HL-60 (cell line): ENCODE data around the gene SPI1.

Source experiments
- GABPA ChIP-seq: IDR thresholded peaks from 2 replicates; pipeline ENCODE4 v1.6.1; 2012; ENCODE audit warnings: low read depth
- POLR2AphosphoS5 ChIP-seq: IDR thresholded peaks from 2 replicates; pipeline ENCODE4 v1.6.1; 2012; ENCODE audit warnings: low read depth
- SPI1 ChIP-seq: IDR thresholded peaks from 2 replicates; pipeline ENCODE4 v1.6.1; 2012; ENCODE audit warnings: low read depth, mild to moderate bottlenecking, borderline replicate concordance
- TF ChIP-seq, protein P1 (sequence below): IDR thresholded peaks from 2 replicates; pipeline ENCODE4 v1.6.1; 2012; ENCODE audit warnings: low read depth; ENCODE audit not compliant: insufficient replicate concordance
- TF ChIP-seq, protein P2 (sequence below): IDR thresholded peaks from one replicate; pipeline ENCODE4 v1.5.1; 2011; ENCODE audit warnings: low read length, control low read depth, inconsistent platforms; ENCODE audit not compliant: insufficient read depth

DNA sequence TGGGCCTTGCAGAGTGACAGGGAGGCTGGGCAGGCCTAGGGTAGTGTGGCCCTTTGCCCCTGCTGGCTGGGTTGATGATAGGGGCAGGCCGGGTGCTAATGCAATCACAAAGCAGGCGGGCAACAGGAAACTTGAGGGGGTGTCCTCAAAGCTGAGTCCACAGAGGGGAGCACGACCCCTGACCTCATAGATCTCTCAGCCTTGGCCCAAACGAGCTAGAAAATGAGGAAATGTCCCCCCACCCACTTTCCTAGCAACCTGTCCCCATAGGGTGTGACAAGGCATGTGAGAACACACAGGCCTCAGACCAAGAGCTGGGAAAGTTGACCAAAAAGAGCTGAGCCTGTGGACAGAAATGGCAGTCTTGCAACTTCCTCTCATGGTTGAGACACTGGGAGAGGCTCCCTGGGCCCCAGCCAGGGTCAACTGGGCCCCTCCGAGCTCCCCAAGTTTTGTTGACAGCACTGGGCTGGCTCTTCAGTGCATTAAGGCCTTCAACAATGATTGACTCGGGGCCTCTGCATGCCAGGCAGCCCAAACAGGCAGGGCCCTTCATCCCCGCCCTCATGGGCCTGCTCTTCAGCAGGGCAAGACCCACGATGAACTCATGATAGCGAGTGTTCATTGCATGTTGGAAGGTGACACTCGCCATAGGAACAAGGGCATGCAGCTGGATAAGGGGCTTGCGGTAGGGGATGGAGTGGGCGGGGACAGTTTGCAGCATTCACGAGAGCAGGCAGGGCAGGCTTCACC is 9.8 kb upstream of the SPI1 start:
- TF ChIP-seq, protein P1, sequence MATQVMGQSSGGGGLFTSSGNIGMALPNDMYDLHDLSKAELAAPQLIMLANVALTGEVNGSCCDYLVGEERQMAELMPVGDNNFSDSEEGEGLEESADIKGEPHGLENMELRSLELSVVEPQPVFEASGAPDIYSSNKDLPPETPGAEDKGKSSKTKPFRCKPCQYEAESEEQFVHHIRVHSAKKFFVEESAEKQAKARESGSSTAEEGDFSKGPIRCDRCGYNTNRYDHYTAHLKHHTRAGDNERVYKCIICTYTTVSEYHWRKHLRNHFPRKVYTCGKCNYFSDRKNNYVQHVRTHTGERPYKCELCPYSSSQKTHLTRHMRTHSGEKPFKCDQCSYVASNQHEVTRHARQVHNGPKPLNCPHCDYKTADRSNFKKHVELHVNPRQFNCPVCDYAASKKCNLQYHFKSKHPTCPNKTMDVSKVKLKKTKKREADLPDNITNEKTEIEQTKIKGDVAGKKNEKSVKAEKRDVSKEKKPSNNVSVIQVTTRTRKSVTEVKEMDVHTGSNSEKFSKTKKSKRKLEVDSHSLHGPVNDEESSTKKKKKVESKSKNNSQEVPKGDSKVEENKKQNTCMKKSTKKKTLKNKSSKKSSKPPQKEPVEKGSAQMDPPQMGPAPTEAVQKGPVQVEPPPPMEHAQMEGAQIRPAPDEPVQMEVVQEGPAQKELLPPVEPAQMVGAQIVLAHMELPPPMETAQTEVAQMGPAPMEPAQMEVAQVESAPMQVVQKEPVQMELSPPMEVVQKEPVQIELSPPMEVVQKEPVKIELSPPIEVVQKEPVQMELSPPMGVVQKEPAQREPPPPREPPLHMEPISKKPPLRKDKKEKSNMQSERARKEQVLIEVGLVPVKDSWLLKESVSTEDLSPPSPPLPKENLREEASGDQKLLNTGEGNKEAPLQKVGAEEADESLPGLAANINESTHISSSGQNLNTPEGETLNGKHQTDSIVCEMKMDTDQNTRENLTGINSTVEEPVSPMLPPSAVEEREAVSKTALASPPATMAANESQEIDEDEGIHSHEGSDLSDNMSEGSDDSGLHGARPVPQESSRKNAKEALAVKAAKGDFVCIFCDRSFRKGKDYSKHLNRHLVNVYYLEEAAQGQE, result no peak
- TF ChIP-seq, protein P2, sequence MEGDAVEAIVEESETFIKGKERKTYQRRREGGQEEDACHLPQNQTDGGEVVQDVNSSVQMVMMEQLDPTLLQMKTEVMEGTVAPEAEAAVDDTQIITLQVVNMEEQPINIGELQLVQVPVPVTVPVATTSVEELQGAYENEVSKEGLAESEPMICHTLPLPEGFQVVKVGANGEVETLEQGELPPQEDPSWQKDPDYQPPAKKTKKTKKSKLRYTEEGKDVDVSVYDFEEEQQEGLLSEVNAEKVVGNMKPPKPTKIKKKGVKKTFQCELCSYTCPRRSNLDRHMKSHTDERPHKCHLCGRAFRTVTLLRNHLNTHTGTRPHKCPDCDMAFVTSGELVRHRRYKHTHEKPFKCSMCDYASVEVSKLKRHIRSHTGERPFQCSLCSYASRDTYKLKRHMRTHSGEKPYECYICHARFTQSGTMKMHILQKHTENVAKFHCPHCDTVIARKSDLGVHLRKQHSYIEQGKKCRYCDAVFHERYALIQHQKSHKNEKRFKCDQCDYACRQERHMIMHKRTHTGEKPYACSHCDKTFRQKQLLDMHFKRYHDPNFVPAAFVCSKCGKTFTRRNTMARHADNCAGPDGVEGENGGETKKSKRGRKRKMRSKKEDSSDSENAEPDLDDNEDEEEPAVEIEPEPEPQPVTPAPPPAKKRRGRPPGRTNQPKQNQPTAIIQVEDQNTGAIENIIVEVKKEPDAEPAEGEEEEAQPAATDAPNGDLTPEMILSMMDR, result no peak
- no peak for TF ChIP-seq GABPA
- peak; percentile 42; the same call in 1 of the 2 replicates for TF ChIP-seq POLR2AphosphoS5
- peak; percentile 73 for TF ChIP-seq SPI1
